Neural crest cell (in vitro differentiated cells): ENCODE data around the gene RPL22L1. TPM values are rescaled to one million over a fixed set of nuclear protein-coding genes. Genes with fewer than 3 reads are reported as not detected.
A peak's percentile ranks its signal among the peaks of the same experiment; 100 is the strongest.

ENCODE experiments used
- DNase-seq: peaks from one replicate; pipeline ENCODE4 v3.0.0; 2021; ENCODE audit warnings: low read depth, mixed read lengths, low spot score
- H3K27ac Mint-ChIP-seq: one replicate; pipeline ENCODE4 v1.8.0; 2021; ENCODE audit warnings: mild to moderate bottlenecking, mixed read lengths; ENCODE audit not compliant: unreplicated experiment
- H3K27me3 Mint-ChIP-seq: 2 replicates; pipeline ENCODE4 v1.8.0; 2021; ENCODE audit warnings: low read depth, mild to moderate bottlenecking, mixed read lengths
- H3K36me3 Mint-ChIP-seq: 2 replicates; pipeline ENCODE4 v1.8.0; 2021; ENCODE audit warnings: low read depth, mild to moderate bottlenecking, mixed read lengths
- H3K4me1 Mint-ChIP-seq: 2 replicates; pipeline ENCODE4 v1.8.0; 2021; ENCODE audit warnings: mixed read lengths
- H3K4me3 Mint-ChIP-seq: one replicate; pipeline ENCODE4 v1.8.0; 2021; ENCODE audit warnings: mild to moderate bottlenecking, mixed read lengths
- H3K9me3 Mint-ChIP-seq: 2 replicates; pipeline ENCODE4 v1.8.0; 2021; ENCODE audit warnings: mixed read lengths
- CTCF ChIP-seq: fragments of 200-600 bp; sonication (generic); conservative IDR thresholded peaks from 2 replicates; pipeline ENCODE4 v1.5.0; 2021; ENCODE audit warnings: antibody characterized with exemption, mild to moderate bottlenecking
- total RNA-seq: library from RNA; stranded (reverse); gene quantifications from 2 replicates; pipeline ENCODE4 v1.2.1, GENCODE V29; 2021

Gene RPL22L1
- total RNA-seq, 1 donor from 2014 or later: 89.6 TPM

GRCh38 chr3:170863816-170864215 lies 6.2 kb downstream of the RPL22L1 start:
- Mint-ChIP-seq H3K4me3 (no peak overlapping the region), H3K27ac (no peak overlapping the region), H3K4me1 (peaks cover 26% of the 10 kb centered on the region), H3K9me3 (no peaks in the 10 kb centered on the region), H3K36me3 (peaks cover 24% of the 10 kb centered on the region), H3K27me3 (no peaks in the 10 kb centered on the region)
- DNase-seq: no peak
- TF ChIP-seq CTCF: no peak

DNA sequence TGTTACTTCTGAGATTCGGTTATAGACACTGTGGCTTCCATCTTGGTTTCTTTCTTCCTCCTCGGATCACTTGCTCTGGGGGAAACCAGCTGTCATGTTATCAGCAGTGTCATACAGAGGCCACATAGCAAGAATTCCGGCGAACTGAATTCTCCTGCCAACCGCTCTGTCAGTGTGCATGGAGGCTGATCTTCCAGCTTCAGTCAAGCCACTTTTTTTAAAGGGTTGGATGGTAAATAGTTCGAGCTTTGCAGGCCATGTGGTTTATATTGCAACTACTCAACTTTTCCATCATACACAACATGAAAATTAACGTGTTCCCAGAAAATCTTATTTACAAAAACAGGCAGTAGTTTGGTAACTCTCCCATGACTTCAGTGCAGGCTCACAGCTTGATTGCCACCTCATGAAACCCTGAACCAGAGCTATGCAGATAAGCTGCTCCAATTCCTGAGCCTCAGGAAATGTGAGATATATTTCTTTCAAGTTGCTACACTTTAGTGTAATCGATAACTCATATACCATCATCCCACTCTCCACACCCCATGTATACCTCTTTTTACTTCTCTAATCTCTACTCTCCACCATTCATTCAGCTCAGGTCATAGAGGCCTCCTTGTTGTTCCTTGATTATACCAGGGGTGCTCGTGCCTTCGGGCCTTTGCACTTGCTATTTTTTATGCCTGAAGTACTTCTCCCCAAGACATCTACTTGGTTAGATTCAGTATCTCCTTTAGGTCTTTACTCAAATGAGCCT lies 7.2 kb downstream of the RPL22L1 start:
- Mint-ChIP-seq H3K27ac (no peak overlapping the region), H3K4me1 (peaks cover 26% of the 10 kb centered on the region), H3K27me3 (no peaks in the 10 kb centered on the region), H3K36me3 (peaks cover 24% of the 10 kb centered on the region), H3K9me3 (no peaks in the 10 kb centered on the region), H3K4me3 (no peak overlapping the region)
- no peak for DNase-seq
- no peak for TF ChIP-seq CTCF

GRCh38 chr3:170858599-170858998 lies 11.4 kb downstream of the RPL22L1 start:
- no peak for TF ChIP-seq CTCF
- Mint-ChIP-seq H3K4me3 (no peak overlapping the region), H3K27ac (no peak overlapping the region), H3K27me3 (no peaks in the 10 kb centered on the region), H3K4me1 (peaks cover 13% of the 10 kb centered on the region), H3K36me3 (no peaks in the 10 kb centered on the region), H3K9me3 (no peaks in the 10 kb centered on the region)
- no peak for DNase-seq

DNA sequence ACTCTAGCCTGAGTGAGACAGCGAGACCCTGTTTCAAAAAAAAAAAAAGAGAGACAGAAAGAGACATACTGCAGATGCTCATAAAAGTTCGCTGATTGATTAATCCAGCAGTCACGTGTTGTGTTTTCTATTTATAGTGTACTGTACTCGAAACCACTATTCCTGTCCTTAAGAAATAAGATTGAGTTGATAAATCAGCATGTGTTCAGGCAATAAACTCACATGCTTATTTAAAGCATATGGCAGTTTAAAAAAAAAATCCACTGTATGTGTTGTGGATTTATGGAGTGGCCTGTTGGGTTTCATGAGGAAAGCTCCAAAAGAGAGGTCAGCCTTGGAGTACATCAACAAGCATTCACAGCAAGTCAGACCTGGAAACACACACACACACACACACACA lies 17.7 kb downstream of the RPL22L1 start:
- Mint-ChIP-seq H3K27me3 (peaks cover 2% of the 10 kb centered on the region), H3K4me3 (no peak overlapping the region), H3K9me3 (no peaks in the 10 kb centered on the region), H3K4me1 (no peaks in the 10 kb centered on the region), H3K36me3 (no peaks in the 10 kb centered on the region), H3K27ac (no peak overlapping the region)
- no peak for DNase-seq
- no peak for TF ChIP-seq CTCF

- Mint-ChIP-seq H3K4me3 (no peak overlapping the region), H3K9me3 (no peaks in the 10 kb centered on the region)
These were observed 21.6 kb downstream of the RPL22L1 start for GRCh38 chr3:170848292-170848917.

More at GRCh38 chr3:170848292-170848917, 21.6 kb downstream of the RPL22L1 start:
- H3K27ac Mint-ChIP-seq: no peak overlapping the region
- peaks cover 2% of the 10 kb centered on the region for H3K27me3 Mint-ChIP-seq
- no peaks in the 10 kb centered on the region for H3K36me3 Mint-ChIP-seq
- DNase-seq: no peak
- peak; percentile 62 for TF ChIP-seq CTCF
- H3K4me1 Mint-ChIP-seq: no peaks in the 10 kb centered on the region
